ENCODE measurements around the gene RGS9.

Gene RGS9

DNA sequence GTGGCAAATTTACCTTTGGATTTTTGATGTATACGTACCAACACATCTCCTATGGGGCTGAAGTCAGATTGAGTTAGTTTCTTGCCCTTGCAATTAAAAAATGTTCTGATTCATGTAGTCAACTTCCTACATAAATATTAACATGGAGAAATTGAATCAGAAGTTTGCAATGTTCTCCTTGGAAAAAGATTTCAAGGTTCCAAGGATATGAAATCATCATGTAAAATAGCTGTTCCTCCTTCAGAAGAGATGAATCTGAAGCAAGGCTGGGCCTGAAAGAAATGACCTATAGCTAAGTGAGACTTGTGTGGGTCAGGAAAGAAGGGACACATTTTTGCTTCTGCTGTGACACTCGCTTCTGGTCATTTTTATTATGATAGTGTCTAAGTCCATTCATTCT is 131.7 kb downstream of the RGS9 start:
- Mint-ChIP-seq H3K4me1 (no peaks in the 10 kb centered on the region), H3K9me3 (peaks cover 0 to 9% of the 10 kb centered on the region in 2 donors), H3K4me3 (no peak overlapping the region), H3K36me3 (no peaks in the 10 kb centered on the region), H3K27ac (no peak overlapping the region), H3K27me3 (peaks cover 27 to 53% of the 10 kb centered on the region in 2 donors)
- DNase-seq (no peak), ATAC-seq (replicated peaks) (no peak)

- ATAC-seq (replicated peaks), result no peak
- H3K27me3 Mint-ChIP-seq, result peaks cover 26 to 49% of the 10 kb centered on the region in 2 donors
- H3K27ac Mint-ChIP-seq, result no peak overlapping the region
- H3K36me3 Mint-ChIP-seq, result no peaks in the 10 kb centered on the region
- H3K9me3 Mint-ChIP-seq, result peaks cover 0 to 8% of the 10 kb centered on the region in 2 donors
- DNase-seq, result no peak
- H3K4me1 Mint-ChIP-seq, result no peaks in the 10 kb centered on the region
- no peak overlapping the region for H3K4me3 Mint-ChIP-seq
Observed at GRCh38 chr17:65270499-65271253, 133.5 kb downstream of the RGS9 start.

DNA sequence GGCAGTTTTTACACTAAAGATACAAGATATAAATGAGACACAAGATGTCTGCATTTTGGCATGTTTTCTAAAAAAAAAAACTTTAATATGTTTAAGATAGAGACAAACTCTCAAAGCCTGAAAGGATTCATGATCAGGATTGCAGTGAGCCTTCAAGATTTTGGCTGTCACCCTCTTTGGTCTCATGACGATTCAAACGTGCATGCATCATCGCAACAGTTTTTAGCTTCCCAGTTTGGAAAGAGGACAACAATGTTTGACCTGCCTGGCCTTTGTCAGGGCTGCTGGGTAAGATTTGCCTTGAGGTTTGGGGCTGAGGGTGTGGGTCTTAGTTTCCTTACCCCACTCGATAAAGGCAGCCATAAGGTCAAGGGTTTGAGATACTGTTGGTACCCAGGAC is 134.1 kb downstream of the RGS9 start:
- ATAC-seq (replicated peaks) (no peak), DNase-seq (no peak)
- H3K9me3 Mint-ChIP-seq, result peaks cover 0 to 7% of the 10 kb centered on the region in 2 donors
- peaks cover 23 to 47% of the 10 kb centered on the region in 2 donors for H3K27me3 Mint-ChIP-seq
- H3K4me3 Mint-ChIP-seq, result no peak overlapping the region
- H3K4me1 Mint-ChIP-seq, result no peaks in the 10 kb centered on the region
- H3K27ac Mint-ChIP-seq, result no peak overlapping the region
- H3K36me3 Mint-ChIP-seq, result no peaks in the 10 kb centered on the region
